ENCODE data around the gene RSU1. TPM values are rescaled to one million over a fixed set of nuclear protein-coding genes. Genes with fewer than 3 reads are reported as not detected.

RSU1 gene
- total and polyA plus RNA-seq, 2 donors (not counting 3 experiments of a cell fraction or from before 2014, with no cell fraction given) = 80.2 to 104 TPM

DNA sequence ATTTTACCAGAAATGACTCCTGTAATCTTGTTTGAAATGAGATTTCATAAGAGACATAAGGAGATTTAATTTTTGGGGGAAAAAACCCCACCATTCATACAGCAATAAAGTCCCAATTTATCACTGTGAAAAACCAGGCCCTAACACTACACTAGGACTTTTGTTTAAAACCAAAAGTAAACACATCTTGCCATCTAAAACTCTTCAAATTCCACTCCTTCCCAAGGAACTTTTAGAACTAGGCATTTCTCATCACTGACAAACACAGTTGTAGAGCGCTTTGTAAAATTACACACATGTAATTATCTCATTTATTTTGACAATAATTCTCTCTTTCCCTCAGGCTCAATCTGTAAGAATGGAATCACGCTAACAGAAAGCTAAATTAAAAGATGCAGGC, 167.5 kb downstream of the RSU1 start:
- TF ChIP-seq JUN (IDR thresholded peaks at IDR 0.05; ENCODE audit: borderline replicate concordance, insufficient read depth, insufficient read length, low read depth) = no peak
- TF ChIP-seq, protein P1, sequence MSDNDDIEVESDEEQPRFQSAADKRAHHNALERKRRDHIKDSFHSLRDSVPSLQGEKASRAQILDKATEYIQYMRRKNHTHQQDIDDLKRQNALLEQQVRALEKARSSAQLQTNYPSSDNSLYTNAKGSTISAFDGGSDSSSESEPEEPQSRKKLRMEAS (IDR thresholded peaks at IDR 0.05; ENCODE audit: insufficient read depth, insufficient read length) = no peak
- TF ChIP-seq MYC (IDR thresholded peaks at IDR 0.05; ENCODE audit: low read depth, low read length) = no peak
- TF ChIP-seq POLR2A (IDR thresholded peaks at IDR 0.05; ENCODE audit: low read depth, low read length) = no peak
- TF ChIP-seq EZH2 (IDR thresholded peaks at IDR 0.05; ENCODE audit: borderline replicate concordance, low read depth, low read length, severe bottlenecking) = no peak
- TF ChIP-seq FOS (IDR thresholded peaks at IDR 0.05; ENCODE audit: borderline replicate concordance, insufficient read depth, low read length) = no peak
- TF ChIP-seq GATA2 (IDR thresholded peaks at IDR 0.05; ENCODE audit: insufficient read depth, insufficient read length, low read depth, low read length) = no peak
- TF ChIP-seq CTCF (IDR thresholded peaks at IDR 0.05; ENCODE audit: extremely low read depth in 1 of 2, insufficient read depth in 1 of 2, low read depth in 1 of 2, low read length in 2 of 2) = no peak
- TF ChIP-seq POLR2AphosphoS5 (IDR thresholded peaks at IDR 0.05; ENCODE audit: insufficient read depth, low read depth, low read length) = no peak
- no TSS peak for BruUV-seq (replicated peaks)
- ChIA-PET POLR2A (no interaction called here), CTCF (no interaction called here)
- H3K4me2 ChIP-seq (ENCODE audit: insufficient read depth, low read length) = no peak overlapping the region
- no peaks in the 10 kb centered on the region for H3K79me2 ChIP-seq (ENCODE audit: control insufficient read depth, insufficient read depth, low read length)
- H3K9me1 ChIP-seq (replicated peaks; ENCODE audit: control insufficient read depth, extremely low read depth, insufficient read depth, low read length) = no peaks in the 10 kb centered on the region
- no peak overlapping the region for H3K4me3 ChIP-seq (replicated peaks in 1 of 3; ENCODE audit: insufficient read depth in 1 of 3, low read depth in 1 of 3, low read length in 3 of 3)
- FAIRE-seq (no peak), DNase-seq (ENCODE audit: low read depth, low spot score) (no peak)
- no peaks in the 10 kb centered on the region for H3K27me3 ChIP-seq (ENCODE audit: control insufficient read depth in 2 of 2, insufficient read depth in 2 of 2, low read length in 2 of 2)
- H3K4me1 ChIP-seq (ENCODE audit: control insufficient read depth, extremely low read depth, insufficient read depth, low read length) = peaks cover 3% of the 10 kb centered on the region
- H4K20me1 ChIP-seq (replicated peaks; ENCODE audit: control insufficient read depth, extremely low read depth, insufficient read depth, low read length) = no peaks in the 10 kb centered on the region
- H3K36me3 ChIP-seq (ENCODE audit: control insufficient read depth in 2 of 2, extremely low read depth in 1 of 2, insufficient read depth in 2 of 2, low read length in 2 of 2) = no peaks in the 10 kb centered on the region
- H3K9ac ChIP-seq (replicated peaks; ENCODE audit: extremely low read depth, insufficient read depth, low read length) = no peak overlapping the region
- dilution Hi-C loops (cut with MboI; ENCODE audit: extremely low pct_ligation_motif_present, low sequenced_read_pairs) = no loop called here
- H2AFZ ChIP-seq (ENCODE audit: low read depth, low read length) = no peak overlapping the region
- no peak overlapping the region for H3K27ac ChIP-seq (ENCODE audit: insufficient read depth, low read depth, low read length)
- intact Hi-C loops (cut with micrococcal nuclease) = loop anchor here (10.0 kb wide), 1 partner anchor 125 kb away; no protein-coding TSS in a partner anchor
- H3K9me3 ChIP-seq (replicated peaks; ENCODE audit: control insufficient read depth, insufficient read depth, low read length) = no peaks in the 10 kb centered on the region
